ENCODE results near the gene OPRD1.

- TF ChIP-seq CTCF (IDR thresholded peaks at IDR 0.05) (no peak), POLR2A (IDR thresholded peaks at IDR 0.05) (no peak)
Measured at GRCh38 chr1:28817133-28817532, 5.2 kb downstream of the OPRD1 start.
